ENCODE data around the gene PDZD7.

Gene PDZD7

GRCh38 chr10:101062232-101063049 is 31.5 kb upstream of the PDZD7 start:
- peak; percentile 58 for DNase-seq
- in situ Hi-C loops (cut with HindIII; ENCODE audit: low pct_ligation_motif_present, low pct_unique_long_range_greater_than_20kb, low sequenced_read_pairs), result no loop called here

- in situ Hi-C loops (cut with HindIII; ENCODE audit: low pct_ligation_motif_present, low pct_unique_long_range_greater_than_20kb, low sequenced_read_pairs), result no loop called here
- no peak for DNase-seq
Observed at GRCh38 chr10:101061624-101062231, 30.8 kb upstream of the PDZD7 start, which contains the start of gene KAZALD1. KAZALD1 (plus strand) TSS chr10:101061989; CDS start chr10:101062593, 604 bp downstream.

GRCh38 chr10:101060951-101061623 is 30.2 kb upstream of the PDZD7 start:
- DNase-seq, result peak; percentile 95
- in situ Hi-C loops (cut with HindIII; ENCODE audit: low pct_ligation_motif_present, low pct_unique_long_range_greater_than_20kb, low sequenced_read_pairs), result no loop called here

- peak; percentile 99 for DNase-seq
- in situ Hi-C loops (cut with HindIII; ENCODE audit: low pct_ligation_motif_present, low pct_unique_long_range_greater_than_20kb, low sequenced_read_pairs), result no loop called here
Observed at GRCh38 chr10:101060036-101060950, 29.4 kb upstream of the PDZD7 start.

- DNase-seq, result no peak
- in situ Hi-C loops (cut with HindIII; ENCODE audit: low pct_ligation_motif_present, low pct_unique_long_range_greater_than_20kb, low sequenced_read_pairs), result no loop called here
Observed at GRCh38 chr10:101056365-101057151, 25.6 kb upstream of the PDZD7 start.

GRCh38 chr10:101055411-101055810 is 24.5 kb upstream of the PDZD7 start:
- DNase-seq, result no peak
- in situ Hi-C loops (cut with HindIII; ENCODE audit: low pct_ligation_motif_present, low pct_unique_long_range_greater_than_20kb, low sequenced_read_pairs), result no loop called here

- DNase-seq, result no peak
Observed at GRCh38 chr10:101054876-101055275, 23.9 kb upstream of the PDZD7 start.

GRCh38 chr10:101054351-101054750 is 23.4 kb upstream of the PDZD7 start:
- DNase-seq, result no peak
- in situ Hi-C loops (cut with HindIII; ENCODE audit: low pct_ligation_motif_present, low pct_unique_long_range_greater_than_20kb, low sequenced_read_pairs), result no loop called here

More at GRCh38 chr10:101054876-101055275, 23.9 kb upstream of the PDZD7 start:
- in situ Hi-C loops (cut with HindIII; ENCODE audit: low pct_ligation_motif_present, low pct_unique_long_range_greater_than_20kb, low sequenced_read_pairs), result no loop called here

GRCh38 chr10:101053516-101053915 is 22.6 kb upstream of the PDZD7 start:
- DNase-seq, result no peak
- in situ Hi-C loops (cut with HindIII; ENCODE audit: low pct_ligation_motif_present, low pct_unique_long_range_greater_than_20kb, low sequenced_read_pairs), result no loop called here

GRCh38 chr10:101052285-101052684 is 21.4 kb upstream of the PDZD7 start:
- peak; percentile 48 for DNase-seq
- in situ Hi-C loops (cut with HindIII; ENCODE audit: low pct_ligation_motif_present, low pct_unique_long_range_greater_than_20kb, low sequenced_read_pairs), result no loop called here

- in situ Hi-C loops (cut with HindIII; ENCODE audit: low pct_ligation_motif_present, low pct_unique_long_range_greater_than_20kb, low sequenced_read_pairs), result no loop called here
- peak; percentile 77 for DNase-seq
Observed at GRCh38 chr10:101050208-101051069, 19.5 kb upstream of the PDZD7 start.

- in situ Hi-C loops (cut with HindIII; ENCODE audit: low pct_ligation_motif_present, low pct_unique_long_range_greater_than_20kb, low sequenced_read_pairs), result no loop called here
Observed at GRCh38 chr10:101047961-101048892, 17.3 kb upstream of the PDZD7 start.

GRCh38 chr10:101047268-101047667 is 16.3 kb upstream of the PDZD7 start:
- in situ Hi-C loops (cut with HindIII; ENCODE audit: low pct_ligation_motif_present, low pct_unique_long_range_greater_than_20kb, low sequenced_read_pairs), result no loop called here
- DNase-seq, result no peak

More at GRCh38 chr10:101047961-101048892, 17.3 kb upstream of the PDZD7 start:
- no peak for DNase-seq

GRCh38 chr10:101046332-101047238 is 15.7 kb upstream of the PDZD7 start:
- DNase-seq, result no peak
- in situ Hi-C loops (cut with HindIII; ENCODE audit: low pct_ligation_motif_present, low pct_unique_long_range_greater_than_20kb, low sequenced_read_pairs), result no loop called here

- in situ Hi-C loops (cut with HindIII; ENCODE audit: low pct_ligation_motif_present, low pct_unique_long_range_greater_than_20kb, low sequenced_read_pairs), result no loop called here
- DNase-seq, result no peak
Observed at GRCh38 chr10:101044117-101044516, 13.2 kb upstream of the PDZD7 start.

Data from ACHN (cell line).